ENCODE results near the gene MBD2. TPM values are rescaled to one million over a fixed set of nuclear protein-coding genes. Genes with fewer than 3 reads are reported as not detected.
A peak's percentile ranks its signal among the peaks of the same experiment; 100 is the strongest.

MBD2 gene
- total RNA-seq, 3 donors from 2014 or later (not counting 1 experiment from before 2014, with no cell fraction given) = 74.8 to 107 (median 92.3) TPM

GRCh38 chr18:54119524-54120019 lies 104.9 kb downstream of the MBD2 start:
- no peak overlapping the region for H3K27ac Mint-ChIP-seq
- peak in 1 of 2 donors; percentile 62 for DNase-seq
- H3K36me3 Mint-ChIP-seq = no peaks in the 10 kb centered on the region
- Histone ChIP-seq H3K9me3 (ENCODE audit: control insufficient read depth, insufficient read depth, low read length) (no peaks in the 10 kb centered on the region), H3K27ac (ENCODE audit: low read length) (no peak overlapping the region), H3K36me3 (ENCODE audit: control insufficient read depth, insufficient read depth, low read length) (no peaks in the 10 kb centered on the region), H3K4me1 (ENCODE audit: control insufficient read depth, insufficient read depth, low read length) (no peaks in the 10 kb centered on the region), H3K4me3 (ENCODE audit: low read length) (no peak overlapping the region), H3K27me3 (ENCODE audit: control insufficient read depth, insufficient read depth, low read length) (no peaks in the 10 kb centered on the region)
- intact Hi-C loops (cut with micrococcal nuclease) = no loop called here
- peak; percentile 45 for TF ChIP-seq CTCF (IDR thresholded peaks at IDR 0.05)
- no peak overlapping the region for H3K4me3 Mint-ChIP-seq
- peaks cover 0 to 6% of the 10 kb centered on the region in 2 donors for H3K27me3 Mint-ChIP-seq (ENCODE audit: low read depth in 2 of 2)
- ATAC-seq = peak in 1 of 3 donors; percentile 67
- no peaks in the 10 kb centered on the region for H3K9me3 Mint-ChIP-seq
- WGBS (ENCODE audit: insufficient coverage) = 22% methylated on average over 6 of the region's 6 CpGs
- H3K4me1 Mint-ChIP-seq = peaks cover 4 to 5% of the 10 kb centered on the region in 2 donors

- DNase-seq (no peak), ATAC-seq (no peak)
- Histone ChIP-seq H3K4me1 (ENCODE audit: control insufficient read depth, insufficient read depth, low read length) (no peaks in the 10 kb centered on the region), H3K27me3 (ENCODE audit: control insufficient read depth, insufficient read depth, low read length) (no peaks in the 10 kb centered on the region), H3K36me3 (ENCODE audit: control insufficient read depth, insufficient read depth, low read length) (no peaks in the 10 kb centered on the region), H3K4me3 (ENCODE audit: low read length) (no peak overlapping the region), H3K9me3 (ENCODE audit: control insufficient read depth, insufficient read depth, low read length) (no peaks in the 10 kb centered on the region), H3K27ac (ENCODE audit: low read length) (no peak overlapping the region)
- Mint-ChIP-seq H3K4me3 (no peak overlapping the region), H3K4me1 (peaks cover 4 to 5% of the 10 kb centered on the region in 2 donors), H3K27ac (no peak overlapping the region), H3K27me3 (ENCODE audit: low read depth in 2 of 2) (peaks cover 11% of the 10 kb centered on the region in 2 donors), H3K36me3 (peaks cover 3% of the 10 kb centered on the region), H3K9me3 (no peaks in the 10 kb centered on the region)
- TF ChIP-seq CTCF (IDR thresholded peaks at IDR 0.05) = no peak
- intact Hi-C loops (cut with micrococcal nuclease) = no loop called here
- WGBS (ENCODE audit: insufficient coverage) = 76% methylated on average over 6 of the region's 9 CpGs
Measured at GRCh38 chr18:54117853-54118773, 106.4 kb downstream of the MBD2 start.

GRCh38 chr18:54116541-54117257 lies 107.8 kb downstream of the MBD2 start:
- Histone ChIP-seq H3K4me1 (ENCODE audit: control insufficient read depth, insufficient read depth, low read length) (no peaks in the 10 kb centered on the region), H3K4me3 (ENCODE audit: low read length) (no peak overlapping the region), H3K27me3 (ENCODE audit: control insufficient read depth, insufficient read depth, low read length) (no peaks in the 10 kb centered on the region), H3K9me3 (ENCODE audit: control insufficient read depth, insufficient read depth, low read length) (no peaks in the 10 kb centered on the region), H3K27ac (ENCODE audit: low read length) (no peak overlapping the region), H3K36me3 (ENCODE audit: control insufficient read depth, insufficient read depth, low read length) (no peaks in the 10 kb centered on the region)
- 82% methylated on average over 2 of the region's 3 CpGs for WGBS (ENCODE audit: insufficient coverage)
- H3K9me3 Mint-ChIP-seq = no peaks in the 10 kb centered on the region
- DNase-seq (no peak), ATAC-seq (no peak)
- no peak overlapping the region for H3K27ac Mint-ChIP-seq
- H3K4me1 Mint-ChIP-seq = peaks cover 4 to 5% of the 10 kb centered on the region in 2 donors
- intact Hi-C loops (cut with micrococcal nuclease) = no loop called here
- no peak for TF ChIP-seq CTCF (IDR thresholded peaks at IDR 0.05)
- H3K27me3 Mint-ChIP-seq (ENCODE audit: low read depth in 2 of 2) = peaks cover 16 to 17% of the 10 kb centered on the region in 2 donors
- peaks cover 13% of the 10 kb centered on the region for H3K36me3 Mint-ChIP-seq
- no peak overlapping the region for H3K4me3 Mint-ChIP-seq

All from natural killer cell (primary cell).